Coronary artery (tissue), 2 donors: ENCODE measurements around the gene ZMIZ1.

Source experiments
- DNase-seq: peaks from one replicate; pipeline ENCODE4 v3.0.0-alpha.2; 2017; ENCODE audit warnings: low spot score
- H3K27ac ChIP-seq, 2 donors: fragments of 200-600 bp; sonication (generic); one replicate each; pipeline ENCODE4 v1.5.1; 2016 to 2019
- H3K4me3 ChIP-seq: fragments of 200-600 bp; sonication (generic); 2 replicates; pipeline ENCODE4 v1.5.1; 2016; ENCODE audit warnings: mild to moderate bottlenecking, moderate library complexity
- CTCF ChIP-seq: fragments of 200-600 bp; sonication (generic); IDR thresholded peaks from one replicate; pipeline ENCODE4 v1.5.1; 2019; ENCODE audit warnings: antibody characterized with exemption

The ZMIZ1 gene

DNA sequence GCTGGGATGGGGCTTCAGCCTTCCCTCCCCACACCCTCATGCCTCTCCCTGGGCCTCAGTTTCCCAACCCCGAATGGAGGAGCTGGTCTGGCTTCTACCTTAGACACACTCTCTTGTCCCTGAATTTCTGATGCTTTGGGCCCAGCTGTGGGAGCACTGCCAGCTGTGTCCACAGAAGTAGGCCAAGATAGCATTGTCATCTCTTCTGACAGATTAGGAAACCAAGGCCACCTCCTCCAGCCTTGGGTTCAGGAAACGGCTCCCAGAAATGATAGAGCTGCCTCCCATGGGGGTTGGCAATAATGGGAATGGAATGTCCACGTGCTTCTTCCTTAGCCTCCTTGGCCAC lies 279.8 kb downstream of the ZMIZ1 start:
- H3K27ac ChIP-seq = peak overlapping the region in 1 of 2 donors; percentile 88
- peak; percentile 74 for DNase-seq
- H3K4me3 ChIP-seq = peak overlapping the region; percentile 96
- no peak for TF ChIP-seq CTCF

DNA sequence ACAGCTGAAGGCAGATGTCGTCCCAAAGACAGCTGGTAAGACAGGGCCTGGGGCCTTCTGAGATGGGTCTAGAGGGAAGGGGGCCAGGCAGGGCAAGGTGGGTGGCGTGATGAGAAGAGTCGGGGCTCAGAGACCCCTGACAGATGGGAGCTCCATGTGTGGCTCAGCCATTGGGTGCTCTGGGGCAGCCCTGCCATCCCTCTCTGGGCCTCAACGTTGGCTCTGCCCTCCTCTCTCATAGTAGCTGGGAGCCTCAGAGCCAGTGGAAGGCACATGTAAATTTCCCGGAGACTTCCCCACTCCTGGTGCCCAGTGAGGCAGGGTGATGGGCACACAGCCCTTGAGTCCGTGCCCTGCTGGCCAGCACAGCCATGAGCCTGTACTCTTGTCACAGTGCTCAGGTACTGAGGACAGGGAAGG lies 280.3 kb downstream of the ZMIZ1 start:
- Histone ChIP-seq H3K27ac (no peak overlapping the region), H3K4me3 (no peak overlapping the region)
- TF ChIP-seq CTCF = no peak
- no peak for DNase-seq

- DNase-seq = no peak
- H3K27ac ChIP-seq = no peak overlapping the region
- no peak overlapping the region for H3K4me3 ChIP-seq
- no peak for TF ChIP-seq CTCF
Measured at GRCh38 chr10:79349766-79350406, 281.1 kb downstream of the ZMIZ1 start.

DNA sequence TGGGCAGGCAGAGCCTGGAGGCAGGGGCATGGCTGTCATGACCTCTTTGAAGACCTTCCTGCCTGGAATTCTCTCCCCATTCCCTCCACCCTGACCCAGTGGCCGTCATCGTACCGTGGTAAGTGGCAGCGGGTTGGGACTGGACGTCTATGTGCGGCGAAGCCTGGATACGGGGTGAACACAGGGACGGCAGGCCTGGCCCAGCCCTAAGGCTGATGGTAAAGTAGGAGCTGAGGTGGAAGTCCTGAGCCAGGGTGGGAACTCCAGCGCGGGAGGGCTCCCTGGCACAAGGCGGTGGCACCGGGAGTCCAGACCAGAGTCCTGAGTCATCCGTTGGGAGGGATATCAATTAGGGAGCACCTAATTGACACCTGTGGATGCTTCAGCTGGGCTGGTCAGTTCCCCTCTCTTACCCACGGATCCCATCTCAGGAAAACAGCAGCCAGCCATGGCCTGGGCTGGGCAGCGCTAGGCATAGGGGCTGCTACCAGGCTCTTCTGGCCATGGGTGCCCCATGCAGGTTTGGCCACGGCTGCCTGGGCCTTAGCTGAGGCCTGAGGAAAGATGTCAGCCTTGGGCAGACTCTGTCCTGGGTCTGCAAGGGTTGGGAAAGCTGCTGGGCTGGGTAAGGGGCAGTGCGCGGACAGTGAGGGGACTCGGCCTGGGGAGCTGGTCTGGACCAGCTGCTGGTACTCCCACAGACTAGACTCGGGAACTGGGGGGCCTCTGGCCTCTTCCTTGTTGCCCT lies 281.8 kb downstream of the ZMIZ1 start:
- no peak for TF ChIP-seq CTCF
- Histone ChIP-seq H3K27ac (no peak overlapping the region), H3K4me3 (no peak overlapping the region)
- DNase-seq = peak; percentile 72

DNA sequence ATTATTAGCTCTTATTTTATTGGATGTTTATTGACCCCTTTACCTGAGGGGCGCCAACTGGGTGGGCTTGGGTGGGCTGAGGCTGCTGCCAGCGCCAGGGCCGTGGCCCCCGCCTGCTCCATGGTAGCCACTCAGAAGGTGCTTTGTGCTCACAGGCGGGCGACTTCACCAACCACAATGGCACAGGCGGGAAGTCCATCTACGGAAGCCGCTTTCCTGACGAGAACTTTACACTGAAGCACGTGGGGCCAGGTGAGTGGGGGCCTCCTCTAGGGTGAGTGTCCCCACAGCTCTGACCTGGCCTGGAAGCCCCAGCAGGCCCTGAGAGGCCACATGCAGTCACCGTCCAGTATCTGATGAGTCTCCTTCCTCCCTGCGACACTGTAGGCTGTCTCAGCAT lies 282.6 kb downstream of the ZMIZ1 start:
- no peak for TF ChIP-seq CTCF
- DNase-seq = no peak
- no peak overlapping the region for H3K4me3 ChIP-seq
- H3K27ac ChIP-seq = no peak overlapping the region

GRCh38 chr10:79352035-79352877 lies 283.5 kb downstream of the ZMIZ1 start:
- TF ChIP-seq CTCF = no peak
- H3K27ac ChIP-seq = no peak overlapping the region
- H3K4me3 ChIP-seq = no peak overlapping the region
- DNase-seq = no peak
